GM12864 (cell line): ENCODE data around the gene STS.

Experiments used
- DNase-seq: peaks from one replicate; pipeline ENCODE4 v3.0.0-alpha.2; 2011; ENCODE audit warnings: low read depth
- H3K4me3 ChIP-seq: 2 replicates; pipeline ENCODE4 v1.5.1; 2011; ENCODE audit warnings: mild to moderate bottlenecking, low read depth, low read length, control low read depth
- TF ChIP-seq, protein P1 (sequence below): IDR thresholded peaks from 2 replicates; pipeline ENCODE4 v1.5.1; 2011; ENCODE audit warnings: low read depth, mild to moderate bottlenecking, moderate library complexity, low read length, control low read depth, inconsistent platforms; ENCODE audit errors: missing control alignments

STS gene

GRCh38 chrX:7192871-7193270 is 45.4 kb downstream of the STS start:
- H3K4me3 ChIP-seq = no peak overlapping the region
- TF ChIP-seq, protein P1, sequence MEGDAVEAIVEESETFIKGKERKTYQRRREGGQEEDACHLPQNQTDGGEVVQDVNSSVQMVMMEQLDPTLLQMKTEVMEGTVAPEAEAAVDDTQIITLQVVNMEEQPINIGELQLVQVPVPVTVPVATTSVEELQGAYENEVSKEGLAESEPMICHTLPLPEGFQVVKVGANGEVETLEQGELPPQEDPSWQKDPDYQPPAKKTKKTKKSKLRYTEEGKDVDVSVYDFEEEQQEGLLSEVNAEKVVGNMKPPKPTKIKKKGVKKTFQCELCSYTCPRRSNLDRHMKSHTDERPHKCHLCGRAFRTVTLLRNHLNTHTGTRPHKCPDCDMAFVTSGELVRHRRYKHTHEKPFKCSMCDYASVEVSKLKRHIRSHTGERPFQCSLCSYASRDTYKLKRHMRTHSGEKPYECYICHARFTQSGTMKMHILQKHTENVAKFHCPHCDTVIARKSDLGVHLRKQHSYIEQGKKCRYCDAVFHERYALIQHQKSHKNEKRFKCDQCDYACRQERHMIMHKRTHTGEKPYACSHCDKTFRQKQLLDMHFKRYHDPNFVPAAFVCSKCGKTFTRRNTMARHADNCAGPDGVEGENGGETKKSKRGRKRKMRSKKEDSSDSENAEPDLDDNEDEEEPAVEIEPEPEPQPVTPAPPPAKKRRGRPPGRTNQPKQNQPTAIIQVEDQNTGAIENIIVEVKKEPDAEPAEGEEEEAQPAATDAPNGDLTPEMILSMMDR = no peak
- DNase-seq = no peak

DNA sequence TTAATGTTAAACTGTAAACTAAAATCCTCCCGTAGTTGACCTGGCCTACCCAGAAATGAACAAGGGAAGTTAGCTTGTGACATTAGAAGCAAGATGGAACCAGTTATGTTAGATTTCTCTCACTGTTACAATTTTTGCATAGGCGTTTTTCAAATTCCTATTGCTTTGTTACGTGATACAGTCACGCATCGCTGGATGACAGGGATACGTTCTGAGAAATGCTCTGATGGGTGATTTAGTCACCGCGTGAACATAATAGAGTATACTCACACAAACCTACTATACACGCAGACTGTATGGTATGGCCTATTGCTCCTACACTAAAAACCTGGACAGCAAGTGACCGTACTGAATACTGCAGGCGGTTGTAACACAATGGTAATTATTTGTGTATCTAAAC is 47.1 kb downstream of the STS start:
- no peak for DNase-seq
- no peak overlapping the region for H3K4me3 ChIP-seq
- TF ChIP-seq, protein P1 = no peak
